HCT116 (cell line): ENCODE measurements around the gene FLNB. TPM values are rescaled to one million over a fixed set of nuclear protein-coding genes. Genes with fewer than 3 reads are reported as not detected.

Experiments used
- ATAC-seq: fragments of 200-7000 bp; cut with Tn5 transposase; 2 replicates; pipeline ENCODE4 v1.9.1; 2020; ENCODE audit warnings: mild to moderate bottlenecking, moderate library complexity
- BruUV-seq: library from RNA; stranded (reverse); fragments of 400-500 nt; replicated peaks from 2 replicates; lab custom pipeline; 2021; lab: Mats Ljungman, UMichigan
- CTCF ChIA-PET: fragments of 300-600 bp; sonication (Branson Sonifier 250); formaldehyde crosslinking; loops from one replicate; lab custom pipeline; 2021; ENCODE audit warnings: antibody characterized with exemption; lab: Charles Lee
- POLR2A ChIA-PET: fragments of 300-600, 350-600 bp; sonication (Branson Sonifier 250); formaldehyde crosslinking; loops from one replicate; lab custom pipeline; 2021; ENCODE audit warnings: antibody characterized with exemption; lab: Charles Lee
- RAD21 ChIA-PET, 2 experiments: fragments of 300-600 bp; sonication (Branson Sonifier 250); formaldehyde crosslinking; loops; one replicate each; lab custom pipeline; 2023; ENCODE audit warnings: low total read pairs in 2 of 2; ENCODE audit not compliant: uncharacterized antibody in 2 of 2, unreplicated experiment in 2 of 2, low non-redundant PET in 1 of 2; lab: Charles Lee
- DNase-seq: peaks from one replicate; pipeline ENCODE4 v3.0.0-alpha.2; 2010; ENCODE audit warnings: low read depth, low spot score
- H2AFZ ChIP-seq: fragments of 200-600 bp; shearing (Covaris generic), sonication (generic); 2 replicates; pipeline ENCODE4 v1.6.1; 2017; ENCODE audit warnings: low read depth, mixed run types, mixed read lengths, antibody characterized with exemption, low read length; ENCODE audit not compliant: poor library complexity, severe bottlenecking
- H3K27ac ChIP-seq: 2 replicates; pipeline ENCODE4 v1.5.1; 2012; ENCODE audit warnings: low read depth, low read length
- H3K27me3 ChIP-seq: fragments of 200-600 bp; sonication (generic); 2 replicates; pipeline ENCODE4 v1.6.1; 2016; ENCODE audit warnings: mixed run types, low read length, mixed read lengths; ENCODE audit not compliant: insufficient read depth
- H3K36me3 ChIP-seq, 2 experiments: fragments of 200-500 bp in 1 of 2; fragments of 200-600 bp in 1 of 2; sonication (Bioruptor generic) in 1 of 2; sonication (generic) in 1 of 2; 2 replicates each; pipeline versions ENCODE4 v1.5.1 to v1.6.1; 2014 to 2016; ENCODE audit warnings: low read length in 2 of 2, inconsistent platforms in 1 of 2, mixed read lengths in 1 of 2, mixed run types in 1 of 2; ENCODE audit not compliant: insufficient read depth in 2 of 2, control insufficient read depth in 1 of 2
- H3K4me1 ChIP-seq, 2 experiments: fragments of 200-600 bp in 1 of 2; sonication (generic) in 1 of 2; 2 replicates each; pipeline versions ENCODE4 v1.5.1 to v1.6.1; 2012 to 2017; ENCODE audit warnings: low read length in 2 of 2, inconsistent platforms in 1 of 2, mild to moderate bottlenecking in 1 of 2, mixed read lengths in 1 of 2, mixed run types in 1 of 2, moderate library complexity in 1 of 2; ENCODE audit not compliant: insufficient read depth in 2 of 2, control insufficient read depth in 1 of 2
- H3K4me2 ChIP-seq: fragments of 200-600 bp; sonication (generic); 2 replicates; pipeline ENCODE4 v1.6.1; 2017; ENCODE audit warnings: mixed run types, low read length, mixed read lengths
- H3K4me3 ChIP-seq, 2 experiments: fragments of 200-600 bp in 1 of 2; sonication (generic) in 1 of 2; replicated peaks in 1 of 2; 2 replicates each; pipeline ENCODE4 v1.5.1; 2011 to 2016; ENCODE audit warnings: low read length in 2 of 2, control low read depth in 1 of 2, low read depth in 1 of 2, mild to moderate bottlenecking in 1 of 2, mixed read lengths in 1 of 2, mixed run types in 1 of 2
- H3K79me2 ChIP-seq: fragments of 200-600 bp; sonication (generic); 2 replicates; pipeline ENCODE4 v1.6.1; 2017; ENCODE audit warnings: mild to moderate bottlenecking, mixed run types, low read length, moderate library complexity, mixed read lengths; ENCODE audit not compliant: insufficient read depth
- H3K9ac ChIP-seq: fragments of 200-600 bp; sonication (generic); 2 replicates; pipeline ENCODE4 v1.6.1; 2016; ENCODE audit warnings: low read length, mixed read lengths
- H3K9me2 ChIP-seq: fragments of 200-600 bp; sonication (generic), shearing (Covaris generic); 2 replicates; pipeline ENCODE4 v1.6.1; 2017; ENCODE audit warnings: mixed run types, mild to moderate bottlenecking, moderate library complexity; ENCODE audit not compliant: insufficient read depth
- H3K9me3 ChIP-seq, 2 experiments: fragments of 200-500 bp in 1 of 2; fragments of 200-600 bp in 1 of 2; sonication (Bioruptor generic) in 1 of 2; sonication (generic) in 1 of 2; 2 replicates each; pipeline ENCODE4 v1.6.1; 2014 to 2017; ENCODE audit warnings: low read length in 2 of 2, mixed read lengths in 2 of 2, inconsistent platforms in 1 of 2, low read depth in 1 of 2, mild to moderate bottlenecking in 1 of 2, mixed run types in 1 of 2, moderate library complexity in 1 of 2; ENCODE audit not compliant: control insufficient read depth in 1 of 2, insufficient read depth in 1 of 2
- H4K20me1 ChIP-seq: fragments of 200-600 bp; sonication (generic), shearing (Covaris generic); 2 replicates; pipeline ENCODE4 v1.6.1; 2017; ENCODE audit warnings: mixed run types, mild to moderate bottlenecking, moderate library complexity; ENCODE audit not compliant: insufficient read depth
- CBX3 ChIP-seq: IDR thresholded peaks from 2 replicates; pipeline ENCODE4 v1.6.1; 2012; ENCODE audit warnings: low read depth
- EGR1 ChIP-seq: IDR thresholded peaks from 2 replicates; pipeline ENCODE4 v1.6.1; 2012; ENCODE audit warnings: low read depth
- ELF1 ChIP-seq: IDR thresholded peaks from 2 replicates; pipeline ENCODE4 v1.6.1; 2012; ENCODE audit warnings: low read depth, borderline replicate concordance
- EZH2 ChIP-seq: fragments of 200-600 bp; sonication (generic); IDR thresholded peaks from 2 replicates; pipeline ENCODE4 v1.6.1; 2017; ENCODE audit warnings: antibody characterized with exemption, mixed run types
- JUND ChIP-seq: IDR thresholded peaks from 2 replicates; pipeline ENCODE4 v1.6.1; 2012
- MAX ChIP-seq: IDR thresholded peaks from 2 replicates; pipeline ENCODE4 v1.6.1; 2012
- POLR2AphosphoS5 ChIP-seq: IDR thresholded peaks from 2 replicates; pipeline ENCODE4 v1.6.1; 2011; ENCODE audit warnings: mild to moderate bottlenecking, low read depth, low read length, moderate library complexity
- RAD21 ChIP-seq: IDR thresholded peaks from 2 replicates; pipeline ENCODE4 v1.6.1; 2012; ENCODE audit warnings: low read depth, mild to moderate bottlenecking
- REST ChIP-seq: IDR thresholded peaks from 2 replicates; pipeline ENCODE4 v1.6.1; 2012; ENCODE audit warnings: low read depth
- SIN3A ChIP-seq: IDR thresholded peaks from 2 replicates; pipeline ENCODE4 v1.6.1; 2012; ENCODE audit warnings: low read depth
- SP1 ChIP-seq: IDR thresholded peaks from 2 replicates; pipeline ENCODE4 v1.6.1; 2012; ENCODE audit warnings: low read depth
- SRF ChIP-seq: IDR thresholded peaks from 2 replicates; pipeline ENCODE4 v1.6.1; 2012; ENCODE audit warnings: low read depth
- YY1 ChIP-seq: IDR thresholded peaks from 2 replicates; pipeline ENCODE4 v1.6.1; 2011; ENCODE audit warnings: low read length, low read depth, moderate library complexity, mild to moderate bottlenecking; ENCODE audit not compliant: insufficient replicate concordance; ENCODE audit errors: extremely low read depth
- ZBTB33 ChIP-seq: IDR thresholded peaks from 2 replicates; pipeline ENCODE4 v1.6.1; 2011; ENCODE audit warnings: mild to moderate bottlenecking, low read length, moderate library complexity; ENCODE audit not compliant: insufficient replicate concordance; ENCODE audit errors: extremely low read depth
- ZFX ChIP-seq: fragments of 450-650 bp; IDR thresholded peaks from 2 replicates; pipeline ENCODE4 v1.6.1; 2017
- ZNF274 ChIP-seq: fragments of 200-500 bp; sonication (Bioruptor generic); IDR thresholded peaks from 2 replicates; pipeline ENCODE4 v1.6.1; 2014; ENCODE audit warnings: mild to moderate bottlenecking, low read depth, low read length, inconsistent platforms
- intact Hi-C: fragments of 100-400 bp; cut with micrococcal nuclease; formaldehyde crosslinking; loops from 2 replicates; pipeline ENCODE4 v1.10.0; 2022
- total RNA-seq: library from RNA; stranded (reverse); gene quantifications from one replicate; pipeline ENCODE4 v1.2.1, GENCODE V29; 2021; ENCODE audit not compliant: unreplicated experiment

The FLNB gene
- total RNA-seq, 1 experiment from 2014 or later = 116 TPM

- H3K9me2 ChIP-seq = no peaks in the 10 kb centered on the region
- H3K9me3 ChIP-seq = no peaks in the 10 kb centered on the region
- ChIA-PET RAD21 (no interaction called here), CTCF (no interaction called here), POLR2A (no interaction called here)
- no peak overlapping the region for H3K4me3 ChIP-seq
- no peaks in the 10 kb centered on the region for H3K27me3 ChIP-seq
- no peak overlapping the region for H3K4me2 ChIP-seq
- DNase-seq (no peak), ATAC-seq (no peak)
- BruUV-seq = no TSS peak
- intact Hi-C loops = no loop called here
- TF ChIP-seq SP1 (no peak), CBX3 (no peak), REST (no peak), SRF (no peak), ZFX (no peak), EZH2 (no peak), YY1 (no peak), RAD21 (no peak), ELF1 (no peak), EGR1 (no peak), MAX (no peak), JUND (no peak), ZBTB33 (no peak), POLR2AphosphoS5 (no peak), ZNF274 (no peak), SIN3A (no peak)
- H3K79me2 ChIP-seq = peaks cover 92% of the 10 kb centered on the region
- H3K27ac ChIP-seq = no peak overlapping the region
- H2AFZ ChIP-seq = no peak overlapping the region
- H3K4me1 ChIP-seq = peaks cover 36 to 54% of the 10 kb centered on the region in 2 experiments
- no peaks in the 10 kb centered on the region for H4K20me1 ChIP-seq
- H3K36me3 ChIP-seq = no peaks in the 10 kb centered on the region
- no peak overlapping the region for H3K9ac ChIP-seq
Measured at GRCh38 chr3:58036293-58037032, 28.2 kb downstream of the FLNB start.
